Smooth muscle cell (in vitro differentiated cells): ENCODE data around the gene PIP5K1C. TPM values are rescaled to one million over a fixed set of nuclear protein-coding genes. Genes with fewer than 3 reads are reported as not detected.

Experiments
- DNase-seq: peaks from one replicate; lab custom pipeline; 2025; ENCODE audit not compliant: unreplicated experiment; lab: John Stamatoyannopoulos, UW
- H2AFZ ChIP-seq: fragments of 200-600 bp; sonication (generic); 2 replicates; pipeline ENCODE4 v1.6.0; 2016; ENCODE audit warnings: antibody characterized with exemption, low read depth, mild to moderate bottlenecking
- H3F3A ChIP-seq: fragments of 200-600 bp; sonication (generic); 2 replicates; pipeline ENCODE4 v1.6.0; 2017; ENCODE audit warnings: antibody characterized with exemption, low read depth
- H3K27ac ChIP-seq: fragments of 200-600 bp; sonication (generic); 2 replicates; pipeline ENCODE4 v1.5.1; 2016; ENCODE audit warnings: low read depth, mild to moderate bottlenecking
- H3K27me3 ChIP-seq: fragments of 200-600 bp; sonication (generic); 2 replicates; pipeline ENCODE4 v1.6.1; 2016; ENCODE audit warnings: low read depth, mild to moderate bottlenecking
- H3K36me3 ChIP-seq: fragments of 200-600 bp; sonication (generic); 2 replicates; pipeline ENCODE4 v1.5.1; 2016; ENCODE audit warnings: low read depth
- H3K4me1 ChIP-seq: fragments of 200-600 bp; sonication (generic); 2 replicates; pipeline ENCODE4 v1.5.1; 2016; ENCODE audit warnings: low read depth
- H3K4me2 ChIP-seq: fragments of 200-600 bp; sonication (generic); 2 replicates; pipeline ENCODE4 v1.6.0; 2016; ENCODE audit warnings: mild to moderate bottlenecking
- H3K4me3 ChIP-seq: fragments of 200-600 bp; sonication (generic); 2 replicates; pipeline ENCODE4 v1.5.1; 2016; ENCODE audit warnings: mild to moderate bottlenecking
- H3K79me2 ChIP-seq: fragments of 200-600 bp; sonication (generic); 2 replicates; pipeline ENCODE4 v1.6.0; 2016; ENCODE audit warnings: low read depth, mild to moderate bottlenecking
- H3K9ac ChIP-seq: fragments of 200-600 bp; sonication (generic); 2 replicates; pipeline ENCODE4 v1.6.0; 2016; ENCODE audit warnings: low read depth
- H3K9me3 ChIP-seq: fragments of 200-600 bp; sonication (generic); replicated peaks from 2 replicates; pipeline ENCODE4 v1.5.1; 2016; ENCODE audit warnings: low read depth
- H4K20me1 ChIP-seq: fragments of 200-600 bp; sonication (generic); 2 replicates; pipeline ENCODE4 v1.6.0; 2016; ENCODE audit warnings: low read depth
- CTCF ChIP-seq: fragments of 200-600 bp; sonication (generic); IDR thresholded peaks from 2 replicates; pipeline ENCODE4 v1.5.1; 2017; ENCODE audit warnings: borderline replicate concordance, mild to moderate bottlenecking, antibody characterized with exemption; ENCODE audit not compliant: insufficient read depth, poor library complexity, severe bottlenecking
- WGBS: methylation state at CpG from one replicate; pipeline ENCODE4 v1.1.7; 2016; ENCODE audit warnings: low lambda C conversion rate; 5-methylcytosine and 5-hydroxymethylcytosine counted together
- polyA plus RNA-seq: library from polyadenylated mRNA; unstranded; fragments of >200 nt; fragmentation: Nextera tagmentation; extraction: Ambion mirVana; gene quantifications from 2 replicates; pipeline ENCODE4 v1.2.1, GENCODE V29; 2016
- total RNA-seq: library from RNA; depleted of rRNA; stranded (reverse); fragments of >200 nt; gene quantifications from 2 replicates; pipeline ENCODE4 v1.2.3, GENCODE V29; 2014

PIP5K1C gene
- 8.2 and 13.2 TPM in 2 replicates for total RNA-seq
- 27.2 and 29.9 TPM in 2 replicates for polyA plus RNA-seq

- peak within 1 kb of the TSS; percentile 47 for H3K27ac ChIP-seq
- H4K20me1 ChIP-seq = peaks cover 41% of the 10 kb centered on the region
- no peaks in the 10 kb centered on the region for H3K9me3 ChIP-seq
- peak within 1 kb of the TSS; percentile 98 for H3K4me2 ChIP-seq
- peaks cover 46% of the 10 kb centered on the region for H3K79me2 ChIP-seq
- peak; percentile 67 for DNase-seq
- peak within 1 kb of the TSS; percentile 71 for H3K4me3 ChIP-seq
- H3F3A ChIP-seq = no peaks in the 10 kb centered on the region
- no peaks in the 10 kb centered on the region for H3K27me3 ChIP-seq
- WGBS = 12% methylated on average over 36 of the region's 82 CpGs
- peak within 1 kb of the TSS; percentile 74 for H3K9ac ChIP-seq
- no peak within 1 kb of the TSS for H2AFZ ChIP-seq
- peak; percentile 59 for TF ChIP-seq CTCF
- H3K36me3 ChIP-seq = no peaks in the 10 kb centered on the region
- H3K4me1 ChIP-seq = no peaks in the 10 kb centered on the region
Measured at GRCh38 chr19:3700242-3701032, at the start of gene PIP5K1C. Gene PIP5K1C (minus strand): TSS chr19:3700468. CDS start chr19:3700390, 78 bp downstream.

GRCh38 chr19:3748965-3749364, 48.7 kb upstream of the PIP5K1C start:
- Histone ChIP-seq H3K9me3 (no peaks in the 10 kb centered on the region), H3K27ac (no peak overlapping the region), H3K27me3 (no peaks in the 10 kb centered on the region), H3K4me3 (no peak overlapping the region), H4K20me1 (no peaks in the 10 kb centered on the region), H3K9ac (no peak overlapping the region), H3F3A (no peaks in the 10 kb centered on the region), H3K36me3 (no peaks in the 10 kb centered on the region), H2AFZ (no peak overlapping the region), H3K79me2 (no peaks in the 10 kb centered on the region), H3K4me1 (no peaks in the 10 kb centered on the region), H3K4me2 (no peak overlapping the region)
- no peak for DNase-seq
- 96% methylated on average over 8 of the region's 8 CpGs for WGBS
- no peak for TF ChIP-seq CTCF

- H3F3A ChIP-seq = no peaks in the 10 kb centered on the region
- WGBS = 89% methylated on average over 25 of the region's 31 CpGs
- no peaks in the 10 kb centered on the region for H3K4me1 ChIP-seq
- DNase-seq = no peak
- no peaks in the 10 kb centered on the region for H3K36me3 ChIP-seq
- no peaks in the 10 kb centered on the region for H3K27me3 ChIP-seq
- H2AFZ ChIP-seq = no peak overlapping the region
- no peaks in the 10 kb centered on the region for H3K79me2 ChIP-seq
- H3K9me3 ChIP-seq = no peaks in the 10 kb centered on the region
- H3K4me2 ChIP-seq = no peak overlapping the region
- no peak for TF ChIP-seq CTCF
- H3K4me3 ChIP-seq = no peak overlapping the region
- H4K20me1 ChIP-seq = no peaks in the 10 kb centered on the region
- no peak overlapping the region for H3K9ac ChIP-seq
- H3K27ac ChIP-seq = no peak overlapping the region
Measured at GRCh38 chr19:3746371-3747056, 46.2 kb upstream of the PIP5K1C start.
